HepG2 (cell line): ENCODE results near the gene LRRC55. TPM values are rescaled to one million over a fixed set of nuclear protein-coding genes. Genes with fewer than 3 reads are reported as not detected.

Source experiments
- ATAC-seq: fragments of 200-7000 bp; cut with Tn5 transposase; 3 replicates; pipeline ENCODE4 v1.9.1; 2020; ENCODE audit warnings: mild to moderate bottlenecking, moderate library complexity
- BruUV-seq: library from RNA; stranded (reverse); fragments of 400-500 nt; replicated peaks from 2 replicates; lab custom pipeline; 2021; lab: Mats Ljungman, UMichigan
- CTCF ChIA-PET: fragments of 300-600 bp; formaldehyde crosslinking; extraction: SDS; loops from one replicate; lab custom pipeline; 2021; ENCODE audit warnings: low total read pairs, inconsistent platforms, low intra/inter-chr PET ratio; lab: Yijun Ruan, JAX
- POLR2A ChIA-PET: fragments of 350-600 bp; sonication (Branson Sonifier 250); formaldehyde crosslinking; loops from one replicate; lab custom pipeline; 2020; ENCODE audit warnings: antibody characterized with exemption, inconsistent platforms; lab: Yijun Ruan, JAX
- DNase-seq: peaks from one replicate; pipeline ENCODE4 v3.0.0-alpha.2; 2015; ENCODE audit warnings: low spot score
- FAIRE-seq: peaks from 3 replicates; lab custom pipeline; 2011; peaks lifted over from hg19 to GRCh38; lab: Jason Lieb, UNC
- H2AFZ ChIP-seq: one replicate; pipeline ENCODE4 v1.6.1; 2011; ENCODE audit warnings: low read length, inconsistent platforms
- H3K27ac ChIP-seq: fragments of 300-600 bp; 3 replicates; pipeline ENCODE4 v1.8.0; 2011; ENCODE audit warnings: mixed run types, mild to moderate bottlenecking, mixed read lengths, low read length, inconsistent platforms; ENCODE audit not compliant: insufficient read depth; ENCODE audit errors: extremely low read length
- H3K27me3 ChIP-seq, 2 experiments: fragments of 200-600 bp in 1 of 2; 2 replicates in 1 of 2; 3 replicates in 1 of 2; pipeline versions ENCODE4 v1.6.0 to v1.8.0; 2011; ENCODE audit warnings: low read length in 2 of 2, mild to moderate bottlenecking in 2 of 2, moderate library complexity in 2 of 2, inconsistent platforms in 1 of 2; ENCODE audit not compliant: insufficient read depth in 2 of 2, control insufficient read depth in 1 of 2
- H3K36me3 ChIP-seq, 2 experiments: fragments of 200-600 bp in 1 of 2; replicated peaks in 1 of 2; 2 replicates in 1 of 2; 3 replicates in 1 of 2; pipeline versions ENCODE4 v1.5.1 to v1.8.0; 2011; ENCODE audit warnings: low read length in 2 of 2, inconsistent platforms in 1 of 2; ENCODE audit not compliant: insufficient read depth in 2 of 2, control insufficient read depth in 1 of 2
- H3K4me1 ChIP-seq: 2 replicates; pipeline ENCODE4 v1.5.1; 2012; ENCODE audit warnings: low read length, inconsistent platforms; ENCODE audit not compliant: insufficient read depth
- H3K4me2 ChIP-seq: 2 replicates; pipeline ENCODE4 v1.6.0; 2011; ENCODE audit warnings: low read depth, low read length, inconsistent platforms
- H3K4me3 ChIP-seq, 3 experiments: fragments of 200-600 bp in 1 of 3; sonication (generic), shearing (Covaris generic) in 1 of 3; replicated peaks in 1 of 3; 2 replicates each; pipeline ENCODE4 v1.5.1; 2011 to 2016; ENCODE audit warnings: low read length in 3 of 3, inconsistent platforms in 2 of 3, low read depth in 2 of 3, mild to moderate bottlenecking in 2 of 3, control low read depth in 1 of 3, mixed read lengths in 1 of 3; ENCODE audit not compliant: insufficient read depth in 1 of 3
- H3K79me2 ChIP-seq: one replicate; pipeline ENCODE4 v1.6.1; 2011; ENCODE audit warnings: low read length, inconsistent platforms; ENCODE audit not compliant: insufficient read depth
- H3K9ac ChIP-seq: 2 replicates; pipeline ENCODE4 v1.6.0; 2011; ENCODE audit warnings: mild to moderate bottlenecking, low read depth, low read length, inconsistent platforms; ENCODE audit not compliant: insufficient read depth
- H3K9me3 ChIP-seq: 2 replicates; pipeline ENCODE4 v1.5.1; 2012; ENCODE audit warnings: mild to moderate bottlenecking, low read length
- H4K20me1 ChIP-seq: 2 replicates; pipeline ENCODE4 v1.6.0; 2011; ENCODE audit warnings: inconsistent platforms, mild to moderate bottlenecking, low read length, moderate library complexity; ENCODE audit not compliant: insufficient read depth
- AKAP8 ChIP-seq: sonication (generic); formaldehyde crosslinking; IDR thresholded peaks from 2 replicates; pipeline ENCODE4 v1.5.1; 2020; ENCODE audit warnings: mild to moderate bottlenecking, missing genetic modification reagents
- CREM ChIP-seq, 2 experiments: sonication (generic) in 1 of 2; formaldehyde crosslinking in 1 of 2; IDR thresholded peaks; 2 replicates each; pipeline versions ENCODE4 v1.4.0 to v1.6.1; 2016 to 2020; ENCODE audit warnings: antibody characterized with exemption in 1 of 2, mild to moderate bottlenecking in 1 of 2, missing genetic modification reagents in 1 of 2
- DMAP1 ChIP-seq: IDR thresholded peaks from 2 replicates; pipeline ENCODE4 v1.6.1; 2016
- EHMT2 ChIP-seq: fragments of 200-600 bp; sonication (generic); IDR thresholded peaks from 2 replicates; pipeline ENCODE4 v1.7.0; 2017; ENCODE audit warnings: antibody characterized with exemption, low read depth, low read length, borderline replicate concordance
- GATA4 ChIP-seq: sonication (generic); IDR thresholded peaks from 2 replicates; pipeline ENCODE4 v1.6.1; 2016; ENCODE audit warnings: antibody characterized with exemption, low read depth, borderline replicate concordance
- GLMP ChIP-seq: sonication (generic); formaldehyde crosslinking; IDR thresholded peaks from 2 replicates; pipeline ENCODE4 v1.9.0; 2021; ENCODE audit warnings: missing genetic modification reagents, mild to moderate bottlenecking, borderline replicate concordance
- IKZF4 ChIP-seq: sonication (generic); formaldehyde crosslinking; IDR thresholded peaks from 2 replicates; pipeline ENCODE4 v1.5.1; 2020; ENCODE audit warnings: borderline replicate concordance, mild to moderate bottlenecking, low read depth, missing genetic modification reagents; ENCODE audit errors: not compliant biosample characterization
- MED13 ChIP-seq: sonication (generic); formaldehyde crosslinking; IDR thresholded peaks from 2 replicates; pipeline ENCODE4 v1.5.0; 2020; ENCODE audit warnings: missing genetic modification reagents
- MIXL1 ChIP-seq: IDR thresholded peaks from 2 replicates; pipeline ENCODE4 v1.6.1; 2016
- NFYC ChIP-seq: IDR thresholded peaks from 2 replicates; pipeline ENCODE4 v1.6.1; 2016; ENCODE audit warnings: missing genetic modification reagents, missing compliant biosample characterization
- PBX3 ChIP-seq: sonication (generic); formaldehyde crosslinking; IDR thresholded peaks from 2 replicates; pipeline ENCODE4 v1.8.1; 2023; ENCODE audit warnings: missing genetic modification reagents, inconsistent platforms, borderline replicate concordance
- RBFOX2 ChIP-seq: fragments of 200-400 bp; formaldehyde crosslinking; IDR thresholded peaks from 2 replicates; pipeline ENCODE4 v1.6.1; 2017; ENCODE audit warnings: low read depth, mild to moderate bottlenecking, low read length
- TFDP2 ChIP-seq: sonication (generic); formaldehyde crosslinking; IDR thresholded peaks from 2 replicates; pipeline ENCODE4 v1.4.0; 2020; ENCODE audit warnings: missing genetic modification reagents
- YEATS2 ChIP-seq: sonication (generic); formaldehyde crosslinking; IDR thresholded peaks from 2 replicates; pipeline ENCODE4 v1.4.0; 2020; ENCODE audit warnings: missing genetic modification reagents, borderline replicate concordance
- ZNF512 ChIP-seq: sonication (generic); formaldehyde crosslinking; IDR thresholded peaks from 2 replicates; pipeline ENCODE4 v1.4.0; 2020; ENCODE audit warnings: mild to moderate bottlenecking, missing genetic modification reagents
- WGBS: methylation state at CpG from one replicate; pipeline ENCODE4 v1.1.6; 2017; ENCODE audit warnings: low lambda C conversion rate; 5-methylcytosine and 5-hydroxymethylcytosine counted together
- in situ Hi-C: cut with HindIII; loops from 2 replicates; pipeline ENCODE4 v1.10.0; 2017; ENCODE audit warnings: low pct_unique_long_range_greater_than_20kb; ENCODE audit not compliant: extremely low pct_ligation_motif_present
- intact Hi-C: fragments of 100-400 bp; cut with micrococcal nuclease; formaldehyde crosslinking; loops from one replicate; pipeline ENCODE4 v1.10.0; 2022; ENCODE audit not compliant: unreplicated experiment
- polyA plus RNA-seq, 8 experiments: library from polyadenylated mRNA; depleted of rRNA in 3 of 8; stranded (reverse) in 7 of 8; unstranded in 1 of 8; fragments of >200 nt; fragmentation: Illumina TruSeq in 4 of 8; extraction: Trizol in 4 of 8; gene quantifications; 2 replicates each; pipeline versions ENCODE4 v1.2.1 to v1.2.3, GENCODE V29; 2011 to 2016; ENCODE audit warnings: low read depth in 4 of 8, missing spikeins in 1 of 8, mixed read lengths in 1 of 8; ENCODE audit not compliant: insufficient read depth in 1 of 8
- total RNA-seq, 5 experiments: library from RNA; depleted of rRNA; stranded (reverse); fragments of >200 nt; fragmentation: Illumina TruSeq; extraction: Trizol; gene quantifications; 2 replicates each; pipeline ENCODE4 v1.2.3, GENCODE V29; 2016; ENCODE audit warnings: low read depth in 1 of 5
- TF ChIP-seq, protein P1 (sequence below): sonication (generic); formaldehyde crosslinking; IDR thresholded peaks from 2 replicates; pipeline ENCODE4 v1.8.0; 2022; ENCODE audit warnings: mild to moderate bottlenecking, missing genetic modification reagents; ENCODE audit not compliant: insufficient replicate concordance
- TF ChIP-seq, protein P2 (sequence below): IDR thresholded peaks from 2 replicates; pipeline ENCODE4 v1.6.1; 2016; ENCODE audit warnings: low read depth, control low read depth

The LRRC55 gene
- total and polyA plus RNA-seq, 2 of the 13 experiments (the other 11 are each of a cell fraction or from before 2014, with no cell fraction given), result not detected

DNA sequence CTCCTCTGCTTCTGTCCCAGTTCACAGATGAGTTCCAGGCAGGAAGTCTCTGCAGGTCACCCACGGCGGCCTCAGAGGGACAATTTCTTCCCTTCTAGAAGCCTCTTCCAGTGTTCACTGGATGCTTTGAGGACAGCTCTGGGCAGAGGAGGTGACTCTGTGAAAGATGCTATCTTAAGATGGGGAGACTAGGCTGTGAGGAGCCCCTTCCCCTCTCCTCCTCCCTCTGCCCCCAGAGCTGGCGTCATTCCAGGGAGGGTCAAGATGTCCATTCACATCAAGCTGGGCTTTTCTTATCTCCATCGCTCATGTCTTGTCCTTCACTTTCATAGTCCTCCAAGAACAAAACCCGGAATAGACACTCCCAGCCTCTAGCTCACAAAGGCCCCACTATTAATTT is 51.9 kb downstream of the LRRC55 start:
- WGBS, result 6% methylated on average over 5 of the region's 5 CpGs
- Histone ChIP-seq H3K36me3 (no peaks in the 10 kb centered on the region), H3K4me2 (no peak overlapping the region), H3K27ac (no peak overlapping the region), H3K9ac (no peak overlapping the region), H3K9me3 (no peaks in the 10 kb centered on the region), H4K20me1 (no peaks in the 10 kb centered on the region), H2AFZ (no peak overlapping the region), H3K4me1 (no peaks in the 10 kb centered on the region), H3K4me3 (no peak overlapping the region), H3K79me2 (no peaks in the 10 kb centered on the region), H3K27me3 (peaks cover 2 to 26% of the 10 kb centered on the region in 2 experiments; a peak in 3 of 5 replicates)
- BruUV-seq, result no TSS peak
- intact Hi-C loops (no loop called here), in situ Hi-C loops (no loop called here)
- ATAC-seq (no peak), FAIRE-seq (no peak), DNase-seq (no peak)
- ChIA-PET POLR2A (no interaction called here), CTCF (no interaction called here)
- no peak for TF ChIP-seq MIXL1 (CRISPR knock-in tag)
- no peak for TF ChIP-seq EHMT2
- TF ChIP-seq NFYC (CRISPR knock-in tag), result no peak
- no peak for TF ChIP-seq CREM (IDR thresholded peaks at IDR 0.05)
- no peak for TF ChIP-seq CREM (CRISPR knock-in tag; IDR thresholded peaks at IDR 0.05)
- no peak for TF ChIP-seq MED13 (CRISPR knock-in tag)
- TF ChIP-seq YEATS2 (CRISPR knock-in tag), result no peak
- TF ChIP-seq ZNF512 (CRISPR knock-in tag), result no peak
- no peak for TF ChIP-seq PBX3
- TF ChIP-seq TFDP2 (CRISPR knock-in tag), result no peak
- TF ChIP-seq GLMP, result no peak
- no peak for TF ChIP-seq AKAP8 (CRISPR knock-in tag)
- no peak for TF ChIP-seq DMAP1
- no peak for TF ChIP-seq IKZF4 (CRISPR knock-in tag)
- TF ChIP-seq GATA4, result no peak
- no peak for TF ChIP-seq RBFOX2
- TF ChIP-seq, protein P1, sequence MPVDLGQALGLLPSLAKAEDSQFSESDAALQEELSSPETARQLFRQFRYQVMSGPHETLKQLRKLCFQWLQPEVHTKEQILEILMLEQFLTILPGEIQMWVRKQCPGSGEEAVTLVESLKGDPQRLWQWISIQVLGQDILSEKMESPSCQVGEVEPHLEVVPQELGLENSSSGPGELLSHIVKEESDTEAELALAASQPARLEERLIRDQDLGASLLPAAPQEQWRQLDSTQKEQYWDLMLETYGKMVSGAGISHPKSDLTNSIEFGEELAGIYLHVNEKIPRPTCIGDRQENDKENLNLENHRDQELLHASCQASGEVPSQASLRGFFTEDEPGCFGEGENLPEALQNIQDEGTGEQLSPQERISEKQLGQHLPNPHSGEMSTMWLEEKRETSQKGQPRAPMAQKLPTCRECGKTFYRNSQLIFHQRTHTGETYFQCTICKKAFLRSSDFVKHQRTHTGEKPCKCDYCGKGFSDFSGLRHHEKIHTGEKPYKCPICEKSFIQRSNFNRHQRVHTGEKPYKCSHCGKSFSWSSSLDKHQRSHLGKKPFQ (CRISPR knock-in tag), result no peak
- TF ChIP-seq, protein P2, sequence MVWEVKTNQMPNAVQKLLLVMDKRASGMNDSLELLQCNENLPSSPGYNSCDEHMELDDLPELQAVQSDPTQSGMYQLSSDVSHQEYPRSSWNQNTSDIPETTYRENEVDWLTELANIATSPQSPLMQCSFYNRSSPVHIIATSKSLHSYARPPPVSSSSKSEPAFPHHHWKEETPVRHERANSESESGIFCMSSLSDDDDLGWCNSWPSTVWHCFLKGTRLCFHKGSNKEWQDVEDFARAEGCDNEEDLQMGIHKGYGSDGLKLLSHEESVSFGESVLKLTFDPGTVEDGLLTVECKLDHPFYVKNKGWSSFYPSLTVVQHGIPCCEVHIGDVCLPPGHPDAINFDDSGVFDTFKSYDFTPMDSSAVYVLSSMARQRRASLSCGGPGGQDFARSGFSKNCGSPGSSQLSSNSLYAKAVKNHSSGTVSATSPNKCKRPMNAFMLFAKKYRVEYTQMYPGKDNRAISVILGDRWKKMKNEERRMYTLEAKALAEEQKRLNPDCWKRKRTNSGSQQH (CRISPR knock-in tag), result no peak
